CD14-positive monocyte (primary cell): Measurements from ENCODE around the gene TMEM132D. TPM values are rescaled to one million over a fixed set of nuclear protein-coding genes. Genes with fewer than 3 reads are reported as not detected.

Source experiments
- DNase-seq, 3 donors: peaks; one replicate each; pipeline ENCODE4 v3.0.0-alpha.2; 2011 to 2022
- H2AFZ ChIP-seq: 2 replicates; pipeline ENCODE4 v1.6.0; 2012; ENCODE audit warnings: mild to moderate bottlenecking, low read depth, low read length, inconsistent platforms; ENCODE audit not compliant: insufficient read depth, poor library complexity, severe bottlenecking
- H3K27ac ChIP-seq, 2 donors: 1 replicate in 1 of 2; 2 replicates in 1 of 2; pipeline ENCODE4 v1.5.1; 2012 to 2013; ENCODE audit warnings: low read length in 2 of 2, control low read depth in 1 of 2, inconsistent platforms in 1 of 2, low read depth in 1 of 2, mild to moderate bottlenecking in 1 of 2
- H3K27me3 ChIP-seq, 2 donors: one replicate each; pipeline versions ENCODE4 v1.6.0 to v1.6.1; 2011 to 2013; ENCODE audit warnings: low read length in 2 of 2; ENCODE audit not compliant: control insufficient read depth in 2 of 2, insufficient read depth in 2 of 2
- H3K36me3 ChIP-seq, 2 donors: replicated peaks in 1 of 2; 1 replicate in 1 of 2; 2 replicates in 1 of 2; pipeline versions ENCODE4 v1.5.1 to v1.6.1; 2012 to 2013; ENCODE audit warnings: low read length in 2 of 2, control low read depth in 1 of 2, inconsistent platforms in 1 of 2, mild to moderate bottlenecking in 1 of 2; ENCODE audit not compliant: insufficient read depth in 2 of 2, control insufficient read depth in 1 of 2
- H3K4me1 ChIP-seq, 2 donors: 1 replicate in 1 of 2; 2 replicates in 1 of 2; pipeline versions ENCODE4 v1.5.1 to v1.6.1; 2012 to 2013; ENCODE audit warnings: low read length in 2 of 2, control low read depth in 1 of 2, inconsistent platforms in 1 of 2, mild to moderate bottlenecking in 1 of 2, moderate library complexity in 1 of 2; ENCODE audit not compliant: insufficient read depth in 2 of 2, control insufficient read depth in 1 of 2
- H3K4me2 ChIP-seq: replicated peaks from 2 replicates; pipeline ENCODE3; 2012; ENCODE audit warnings: low read length, moderate library complexity, mild to moderate bottlenecking; ENCODE audit not compliant: poor library complexity, severe bottlenecking; ENCODE audit errors: extremely low read depth
- H3K4me3 ChIP-seq, 3 experiments: fragments of 200-600 bp in 1 of 3; sonication (generic) in 1 of 3; replicated peaks in 1 of 3; 1 replicate in 2 of 3; 2 replicates in 1 of 3; pipeline ENCODE4 v1.5.1; 2011 to 2013; ENCODE audit warnings: low read length in 3 of 3, mild to moderate bottlenecking in 3 of 3, control low read depth in 2 of 3, low read depth in 2 of 3, inconsistent platforms in 1 of 3, moderate library complexity in 1 of 3
- H3K79me2 ChIP-seq: 2 replicates; pipeline ENCODE4 v1.6.0; 2012; ENCODE audit warnings: mild to moderate bottlenecking, control low read depth, inconsistent platforms, low read length, moderate library complexity; ENCODE audit not compliant: insufficient read depth
- H3K9ac ChIP-seq: 2 replicates; pipeline ENCODE4 v1.6.0; 2017; ENCODE audit warnings: low read length, mild to moderate bottlenecking; ENCODE audit not compliant: insufficient read depth, poor library complexity, severe bottlenecking
- H3K9me3 ChIP-seq, 2 donors: replicated peaks in 1 of 2; 1 replicate in 1 of 2; 2 replicates in 1 of 2; pipeline versions ENCODE4 v1.5.1 to v1.6.1; 2012 to 2013; ENCODE audit warnings: low read length in 2 of 2, control low read depth in 1 of 2; ENCODE audit not compliant: control insufficient read depth in 1 of 2, insufficient read depth in 1 of 2
- H4K20me1 ChIP-seq: 2 replicates; pipeline ENCODE4 v1.6.0; 2012; ENCODE audit warnings: mild to moderate bottlenecking, low read length, control low read depth, moderate library complexity; ENCODE audit not compliant: insufficient read depth
- H3K27ac Mint-ChIP-seq, 7 donors: one replicate each; pipeline ENCODE4 v1.8.0; 2020; ENCODE audit warnings: mild to moderate bottlenecking in 7 of 7, mixed read lengths in 7 of 7, moderate library complexity in 6 of 7, inconsistent platforms in 2 of 7
- H3K27me3 Mint-ChIP-seq, 3 donors: one replicate each; pipeline ENCODE4 v1.8.0; 2021 to 2022; ENCODE audit warnings: low read depth in 3 of 3, mild to moderate bottlenecking in 3 of 3, mixed read lengths in 3 of 3, moderate library complexity in 3 of 3, inconsistent platforms in 1 of 3
- H3K36me3 Mint-ChIP-seq, 2 donors: one replicate each; pipeline ENCODE4 v1.8.0; 2020; ENCODE audit warnings: mixed read lengths in 2 of 2, inconsistent platforms in 1 of 2, mild to moderate bottlenecking in 1 of 2
- H3K4me1 Mint-ChIP-seq: one replicate; pipeline ENCODE4 v1.8.0; 2020; ENCODE audit warnings: mild to moderate bottlenecking, mixed read lengths
- H3K4me3 Mint-ChIP-seq, 2 donors: one replicate each; pipeline ENCODE4 v1.8.0; 2020; ENCODE audit warnings: mild to moderate bottlenecking in 2 of 2, mixed read lengths in 2 of 2, moderate library complexity in 1 of 2
- H3K9me3 Mint-ChIP-seq, 7 donors: one replicate each; pipeline ENCODE4 v1.8.0; 2020 to 2022; ENCODE audit warnings: mixed read lengths in 7 of 7, mild to moderate bottlenecking in 6 of 7, moderate library complexity in 6 of 7, inconsistent platforms in 2 of 7
- WGBS: methylation state at CpG from one replicate; pipeline ENCODE4 v1.1.5; 2013; ENCODE audit warnings: missing lambda C conversion rate; ENCODE audit not compliant: insufficient coverage; 5-methylcytosine and 5-hydroxymethylcytosine counted together
- intact Hi-C, 2 donors: fragments of 100-400 bp; cut with micrococcal nuclease; formaldehyde crosslinking; loops; one replicate each; pipeline versions ENCODE4 v1.15.0 to v1.15.1; 2023
- polyA plus RNA-seq, 3 donors: library from polyadenylated mRNA; depleted of rRNA in 1 of 3; unstranded in 2 of 3; stranded (reverse) in 1 of 3; fragments of 300-500 nt in 2 of 3; fragments of >200 nt in 1 of 3; fragmentation: Illumina TruSeq in 2 of 3; gene quantifications; 1 replicate in 2 of 3; 2 replicates in 1 of 3; pipeline ENCODE4 v1.2.3, GENCODE V29; 2012 to 2021
- TF ChIP-seq, protein P1 (sequence below): fragments of 200-600 bp; IDR thresholded peaks from one replicate; pipeline ENCODE4 v1.8.0; 2022; ENCODE audit warnings: antibody characterized with exemption, mild to moderate bottlenecking

Gene TMEM132D
- polyA plus RNA-seq, 3 donors = 0.04 TPM; not detected in 2

DNA sequence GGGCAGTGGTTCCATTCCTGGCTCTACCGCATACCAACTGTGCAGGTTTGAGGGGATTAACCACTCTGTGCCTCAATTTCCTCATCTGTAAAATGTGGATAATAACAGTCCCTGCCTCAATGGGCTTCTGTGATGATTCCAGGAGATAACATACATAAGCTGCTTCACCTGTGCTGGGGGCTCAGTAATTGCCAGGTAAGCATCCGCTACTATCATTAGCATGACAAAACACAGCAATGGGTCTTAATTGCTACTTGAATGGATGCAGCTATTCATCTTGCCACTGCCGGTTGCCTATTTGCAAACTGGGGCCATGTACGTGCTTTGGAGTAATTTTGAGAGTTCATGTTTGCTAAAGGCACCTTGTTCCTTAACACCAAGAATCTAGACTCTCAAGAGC lies 132.6 kb downstream of the TMEM132D start:
- Histone ChIP-seq H3K79me2 (no peaks in the 10 kb centered on the region), H3K4me3 (no peak overlapping the region), H3K4me2 (no peak overlapping the region), H3K27me3 (no peaks in the 10 kb centered on the region), H2AFZ (no peak overlapping the region), H3K27ac (no peak overlapping the region), H3K9me3 (peaks cover 16 to 20% of the 10 kb centered on the region in 2 donors), H3K4me1 (no peaks in the 10 kb centered on the region), H4K20me1 (no peaks in the 10 kb centered on the region), H3K36me3 (no peaks in the 10 kb centered on the region), H3K9ac (no peak overlapping the region)
- Mint-ChIP-seq H3K4me3 (no peak overlapping the region), H3K9me3 (peaks cover 4 to 21% (median 11%) of the 10 kb centered on the region in 7 donors), H3K4me1 (no peaks in the 10 kb centered on the region), H3K27me3 (peaks cover 0 to 2% (median 0%) of the 10 kb centered on the region in 3 donors), H3K27ac (no peak overlapping the region), H3K36me3 (no peaks in the 10 kb centered on the region)
- DNase-seq = no peak
- TF ChIP-seq, protein P1, sequence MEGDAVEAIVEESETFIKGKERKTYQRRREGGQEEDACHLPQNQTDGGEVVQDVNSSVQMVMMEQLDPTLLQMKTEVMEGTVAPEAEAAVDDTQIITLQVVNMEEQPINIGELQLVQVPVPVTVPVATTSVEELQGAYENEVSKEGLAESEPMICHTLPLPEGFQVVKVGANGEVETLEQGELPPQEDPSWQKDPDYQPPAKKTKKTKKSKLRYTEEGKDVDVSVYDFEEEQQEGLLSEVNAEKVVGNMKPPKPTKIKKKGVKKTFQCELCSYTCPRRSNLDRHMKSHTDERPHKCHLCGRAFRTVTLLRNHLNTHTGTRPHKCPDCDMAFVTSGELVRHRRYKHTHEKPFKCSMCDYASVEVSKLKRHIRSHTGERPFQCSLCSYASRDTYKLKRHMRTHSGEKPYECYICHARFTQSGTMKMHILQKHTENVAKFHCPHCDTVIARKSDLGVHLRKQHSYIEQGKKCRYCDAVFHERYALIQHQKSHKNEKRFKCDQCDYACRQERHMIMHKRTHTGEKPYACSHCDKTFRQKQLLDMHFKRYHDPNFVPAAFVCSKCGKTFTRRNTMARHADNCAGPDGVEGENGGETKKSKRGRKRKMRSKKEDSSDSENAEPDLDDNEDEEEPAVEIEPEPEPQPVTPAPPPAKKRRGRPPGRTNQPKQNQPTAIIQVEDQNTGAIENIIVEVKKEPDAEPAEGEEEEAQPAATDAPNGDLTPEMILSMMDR = no peak
- intact Hi-C loops = no loop called here
- WGBS = no CpG with 5 or more reads among the region's 4 CpGs

DNA sequence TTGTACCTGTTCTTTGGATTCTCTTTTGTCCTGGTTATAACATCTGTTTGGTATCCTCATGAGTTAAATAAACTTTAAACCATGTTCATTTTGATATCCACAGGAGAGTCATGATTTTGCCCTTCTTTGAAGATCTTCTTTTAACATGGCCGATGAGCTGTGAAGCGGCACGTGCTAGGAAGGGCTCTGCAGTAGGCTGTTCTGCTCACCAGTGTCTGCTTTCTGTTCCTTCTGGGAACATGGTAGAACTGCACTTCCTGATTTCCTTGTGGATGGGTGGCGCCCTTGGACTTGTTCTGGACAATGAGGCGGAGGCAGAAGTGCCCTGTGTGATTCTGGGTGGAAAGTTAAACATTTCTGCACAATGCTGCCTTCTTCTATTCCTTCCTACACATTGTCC lies 138.1 kb downstream of the TMEM132D start:
- Histone ChIP-seq H3K9ac (no peak overlapping the region), H3K27ac (no peak overlapping the region), H3K4me2 (no peak overlapping the region), H3K4me3 (no peak overlapping the region), H3K9me3 (peaks cover 35 to 46% of the 10 kb centered on the region in 2 donors), H3K79me2 (no peaks in the 10 kb centered on the region), H3K4me1 (no peaks in the 10 kb centered on the region), H2AFZ (no peak overlapping the region), H3K27me3 (no peaks in the 10 kb centered on the region), H4K20me1 (no peaks in the 10 kb centered on the region), H3K36me3 (no peaks in the 10 kb centered on the region)
- DNase-seq = no peak
- TF ChIP-seq, protein P1 = no peak
- Mint-ChIP-seq H3K9me3 (peaks cover 7 to 39% (median 22%) of the 10 kb centered on the region in 7 donors), H3K4me3 (no peak overlapping the region), H3K36me3 (no peaks in the 10 kb centered on the region), H3K27ac (no peak overlapping the region), H3K27me3 (peaks cover 0 to 2% (median 0%) of the 10 kb centered on the region in 3 donors), H3K4me1 (no peaks in the 10 kb centered on the region)
- intact Hi-C loops = no loop called here
- WGBS = 94% methylated on average over 3 of the region's 5 CpGs
